ENCODE data around the gene DPH3. TPM values are rescaled to one million over a fixed set of nuclear protein-coding genes. Genes with fewer than 3 reads are reported as not detected.

The DPH3 gene
- total RNA-seq, 4 donors from 2014 or later = 2.8 to 21.9 (median 10.0) TPM

- DNase-seq = no peak
- whole genome bisulfite sequencing, 2 donors = 77 to 80% methylated on average over 5 of the region's 5 CpGs
- Histone ChIP-seq H3K4me3 (no peak overlapping the region), H3K4me1 (peaks cover 0 to 9% (median 5%) of the 10 kb centered on the region in 3 donors), H3K27ac (no peak overlapping the region), H3K36me3 (peaks cover 0 to 17% (median 0%) of the 10 kb centered on the region in 3 donors), H3K27me3 (no peaks in the 10 kb centered on the region), H3K9me3 (no peaks in the 10 kb centered on the region)
- no peak for TF ChIP-seq CTCF (IDR thresholded peaks at IDR 0.05)
- TF ChIP-seq POLR2A (IDR thresholded peaks at IDR 0.05) = no peak
- intact Hi-C loops (cut with DNase I) = no loop called here
These were observed 9.8 kb downstream of the DPH3 start for GRCh38 chr3:16254916-16255315.

GRCh38 chr3:16253601-16254000 lies 11.1 kb downstream of the DPH3 start:
- Histone ChIP-seq H3K4me1 (peaks cover 0 to 9% (median 5%) of the 10 kb centered on the region in 3 donors), H3K27ac (no peak overlapping the region), H3K36me3 (peaks cover 0 to 4% (median 0%) of the 10 kb centered on the region in 3 donors)

GRCh38 chr3:16252988-16253387 lies 11.8 kb downstream of the DPH3 start:
- no peaks in the 10 kb centered on the region for H3K27me3 ChIP-seq
- no peaks in the 10 kb centered on the region for H3K9me3 ChIP-seq
- no peak overlapping the region for H3K27ac ChIP-seq
- TF ChIP-seq POLR2A (IDR thresholded peaks at IDR 0.05) (no peak), CTCF (IDR thresholded peaks at IDR 0.05) (no peak)
- 78 to 83% methylated on average over 1 to 2 of the region's 2 CpGs for WGBS, 2 donors
- H3K4me3 ChIP-seq = no peak overlapping the region
- intact Hi-C loops (cut with DNase I) = no loop called here
- peaks cover 0 to 9% (median 5%) of the 10 kb centered on the region in 3 donors for H3K4me1 ChIP-seq
- H3K36me3 ChIP-seq = no peaks in the 10 kb centered on the region
- DNase-seq = no peak

More at GRCh38 chr3:16253601-16254000, 11.1 kb downstream of the DPH3 start:
- 65 to 67% methylated on average over 7 of the region's 7 CpGs for WGBS, 2 donors
- Histone ChIP-seq H3K27me3 (no peaks in the 10 kb centered on the region), H3K9me3 (no peaks in the 10 kb centered on the region), H3K4me3 (no peak overlapping the region)
- DNase-seq = no peak
- TF ChIP-seq POLR2A (IDR thresholded peaks at IDR 0.05) = no peak
- intact Hi-C loops (cut with DNase I) = no loop called here

- TF ChIP-seq POLR2A (IDR thresholded peaks at IDR 0.05) = no peak
- no peak overlapping the region for H3K4me3 ChIP-seq
- peaks cover 0 to 4% (median 0%) of the 10 kb centered on the region in 4 donors for H3K27me3 ChIP-seq
- peaks cover 0 to 12% (median 8%) of the 10 kb centered on the region in 3 donors for H3K4me1 ChIP-seq
- H3K36me3 ChIP-seq = no peaks in the 10 kb centered on the region
- H3K27ac ChIP-seq = no peak overlapping the region
- intact Hi-C loops (cut with DNase I) = no loop called here
- H3K9me3 ChIP-seq = no peaks in the 10 kb centered on the region
- WGBS, 2 donors = 61 to 62% methylated on average over 6 to 7 of the region's 7 CpGs
- DNase-seq = no peak
These were observed 12.3 kb downstream of the DPH3 start for GRCh38 chr3:16252243-16252978.

- peaks cover 0 to 17% (median 11%) of the 10 kb centered on the region in 3 donors for H3K4me1 ChIP-seq
- WGBS, 2 donors = 67 to 70% methylated on average over 7 to 8 of the region's 9 CpGs
- no peaks in the 10 kb centered on the region for H3K36me3 ChIP-seq
- no peak overlapping the region for H3K4me3 ChIP-seq
- DNase-seq = no peak
- intact Hi-C loops (cut with DNase I) = no loop called here
- H3K9me3 ChIP-seq = no peaks in the 10 kb centered on the region
- TF ChIP-seq POLR2A (IDR thresholded peaks at IDR 0.05) (no peak), CTCF (IDR thresholded peaks at IDR 0.05) (no peak)
- H3K27ac ChIP-seq = no peak overlapping the region
- H3K27me3 ChIP-seq = peaks cover 0 to 4% (median 0%) of the 10 kb centered on the region in 4 donors
These were observed 13.2 kb downstream of the DPH3 start for GRCh38 chr3:16251316-16252085.

- DNase-seq = no peak
These were observed 14.9 kb downstream of the DPH3 start for GRCh38 chr3:16249886-16250285.

More at GRCh38 chr3:16249886-16250285, 14.9 kb downstream of the DPH3 start:
- H3K27ac ChIP-seq = no peak overlapping the region
- intact Hi-C loops (cut with DNase I) = loop anchor here (10.0 kb wide), 1 partner anchor 435 kb away; no protein-coding TSS in a partner anchor
- H3K36me3 ChIP-seq = no peaks in the 10 kb centered on the region
- no peaks in the 10 kb centered on the region for H3K9me3 ChIP-seq
- TF ChIP-seq CTCF (IDR thresholded peaks at IDR 0.05) (no peak), POLR2A (IDR thresholded peaks at IDR 0.05) (no peak)
- peaks cover 0 to 17% (median 11%) of the 10 kb centered on the region in 3 donors for H3K4me1 ChIP-seq
- no peak overlapping the region for H3K4me3 ChIP-seq
- H3K27me3 ChIP-seq = peaks cover 0 to 4% (median 0%) of the 10 kb centered on the region in 4 donors
- WGBS, 2 donors = 78 to 83% methylated on average over 3 of the region's 3 CpGs
